IMR-90 (cell line): ENCODE measurements around the gene ST3GAL5.

Experiments used
- BHLHE40 ChIP-seq: fragments of 150-350 bp; IDR thresholded peaks from 2 replicates; pipeline ENCODE4 v1.6.1; 2016; ENCODE audit warnings: mild to moderate bottlenecking, low read depth, low read length
- CEBPB ChIP-seq: IDR thresholded peaks from 2 replicates; pipeline ENCODE4 v1.6.1; 2012; ENCODE audit warnings: low read depth, low read length, improper control_type of control experiment
- FOS ChIP-seq: fragments of 150-350 bp; IDR thresholded peaks from 2 replicates; pipeline ENCODE4 v1.6.1; 2016; ENCODE audit warnings: low read depth, low read length
- MAFK ChIP-seq: IDR thresholded peaks from 2 replicates; pipeline ENCODE4 v1.6.1; 2012; ENCODE audit warnings: low read depth, low read length, improper control_type of control experiment
- MAZ ChIP-seq: IDR thresholded peaks from 2 replicates; pipeline ENCODE4 v1.6.1; 2012; ENCODE audit warnings: low read depth, mild to moderate bottlenecking, low read length, improper control_type of control experiment, moderate library complexity, borderline replicate concordance
- MXI1 ChIP-seq: IDR thresholded peaks from 2 replicates; pipeline ENCODE4 v1.6.1; 2012; ENCODE audit warnings: low read depth, mild to moderate bottlenecking, low read length, moderate library complexity, borderline replicate concordance
- POLR2A ChIP-seq: IDR thresholded peaks from 2 replicates; pipeline ENCODE4 v1.6.1; 2012; ENCODE audit warnings: mild to moderate bottlenecking, low read depth, low read length
- RAD21 ChIP-seq: IDR thresholded peaks from 2 replicates; pipeline ENCODE4 v1.6.1; 2012; ENCODE audit warnings: low read length, improper control_type of control experiment
- RFX5 ChIP-seq: IDR thresholded peaks from 2 replicates; pipeline ENCODE4 v1.8.0; 2012; ENCODE audit warnings: low read depth, mild to moderate bottlenecking, low read length, moderate library complexity
- SMC3 ChIP-seq: fragments of 150-350 bp; IDR thresholded peaks from 2 replicates; pipeline ENCODE4 v1.6.1; 2016; ENCODE audit warnings: low read depth, mild to moderate bottlenecking, antibody characterized with exemption, low read length, moderate library complexity
- TF ChIP-seq, protein P1 (sequence below): conservative IDR thresholded peaks from 2 replicates; pipeline ENCODE4 v1.5.1; 2012; ENCODE audit warnings: mild to moderate bottlenecking, low read depth, low read length, improper control_type of control experiment
- TF ChIP-seq, protein P2 (sequence below): fragments of 150-350 bp; IDR thresholded peaks from 2 replicates; pipeline ENCODE4 v1.6.1; 2016; ENCODE audit warnings: low read depth, mild to moderate bottlenecking, low read length, moderate library complexity, borderline replicate concordance

DNA sequence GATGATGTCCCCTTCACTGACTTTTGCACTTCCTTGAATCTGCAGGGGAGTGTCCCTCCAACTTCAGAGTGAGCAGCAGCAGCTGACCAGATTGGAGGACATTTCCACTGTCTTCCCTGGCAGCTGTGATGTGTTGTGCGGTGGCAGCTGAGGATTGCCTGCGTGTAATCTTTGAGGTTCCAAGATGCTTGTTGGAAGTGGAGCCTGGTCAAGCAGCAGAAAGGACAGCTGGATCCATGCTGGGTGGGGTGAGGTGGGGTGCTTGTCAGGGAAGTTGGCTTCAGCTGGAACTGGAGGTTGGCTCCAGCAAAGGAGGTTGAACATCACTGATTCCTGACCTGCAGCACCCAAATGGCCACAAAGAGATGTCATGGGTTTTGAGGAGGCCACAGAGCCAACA, 64.8 kb downstream of the ST3GAL5 start:
- TF ChIP-seq, protein P1, sequence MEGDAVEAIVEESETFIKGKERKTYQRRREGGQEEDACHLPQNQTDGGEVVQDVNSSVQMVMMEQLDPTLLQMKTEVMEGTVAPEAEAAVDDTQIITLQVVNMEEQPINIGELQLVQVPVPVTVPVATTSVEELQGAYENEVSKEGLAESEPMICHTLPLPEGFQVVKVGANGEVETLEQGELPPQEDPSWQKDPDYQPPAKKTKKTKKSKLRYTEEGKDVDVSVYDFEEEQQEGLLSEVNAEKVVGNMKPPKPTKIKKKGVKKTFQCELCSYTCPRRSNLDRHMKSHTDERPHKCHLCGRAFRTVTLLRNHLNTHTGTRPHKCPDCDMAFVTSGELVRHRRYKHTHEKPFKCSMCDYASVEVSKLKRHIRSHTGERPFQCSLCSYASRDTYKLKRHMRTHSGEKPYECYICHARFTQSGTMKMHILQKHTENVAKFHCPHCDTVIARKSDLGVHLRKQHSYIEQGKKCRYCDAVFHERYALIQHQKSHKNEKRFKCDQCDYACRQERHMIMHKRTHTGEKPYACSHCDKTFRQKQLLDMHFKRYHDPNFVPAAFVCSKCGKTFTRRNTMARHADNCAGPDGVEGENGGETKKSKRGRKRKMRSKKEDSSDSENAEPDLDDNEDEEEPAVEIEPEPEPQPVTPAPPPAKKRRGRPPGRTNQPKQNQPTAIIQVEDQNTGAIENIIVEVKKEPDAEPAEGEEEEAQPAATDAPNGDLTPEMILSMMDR: no peak
- no peak for TF ChIP-seq MXI1
- no peak for TF ChIP-seq MAZ
- TF ChIP-seq POLR2A: no peak
- TF ChIP-seq CEBPB: no peak
- no peak for TF ChIP-seq SMC3
- no peak for TF ChIP-seq RFX5
- TF ChIP-seq, protein P2, sequence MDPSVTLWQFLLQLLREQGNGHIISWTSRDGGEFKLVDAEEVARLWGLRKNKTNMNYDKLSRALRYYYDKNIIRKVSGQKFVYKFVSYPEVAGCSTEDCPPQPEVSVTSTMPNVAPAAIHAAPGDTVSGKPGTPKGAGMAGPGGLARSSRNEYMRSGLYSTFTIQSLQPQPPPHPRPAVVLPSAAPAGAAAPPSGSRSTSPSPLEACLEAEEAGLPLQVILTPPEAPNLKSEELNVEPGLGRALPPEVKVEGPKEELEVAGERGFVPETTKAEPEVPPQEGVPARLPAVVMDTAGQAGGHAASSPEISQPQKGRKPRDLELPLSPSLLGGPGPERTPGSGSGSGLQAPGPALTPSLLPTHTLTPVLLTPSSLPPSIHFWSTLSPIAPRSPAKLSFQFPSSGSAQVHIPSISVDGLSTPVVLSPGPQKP: no peak
- TF ChIP-seq BHLHE40: no peak
- TF ChIP-seq RAD21: no peak
- no peak for TF ChIP-seq FOS
- TF ChIP-seq MAFK: no peak
